Stimulated activated memory B cell treated with anti-CD40 and anti-IgM and Interleukin-4, amounts not matched to agents 10 μg/mL and 1 μg/mL and 100 μg/mL, for 72 hours (primary cell): Measurements from ENCODE around the gene BCL2A1.
"Not testable (repeated sequence)": the region's sequence is repeated elsewhere in the genome, so short reads cannot be mapped to it uniquely, and the experiment has no call there.

Experiments
- ATAC-seq: fragments of 150-1000 bp; cut with Tn5 transposase; 2 replicates; pipeline ENCODE4 v1.10.0; 2021
- H3K27ac Mint-ChIP-seq: one replicate; pipeline ENCODE4 v1.8.0; 2022; ENCODE audit warnings: mild to moderate bottlenecking, mixed read lengths
- H3K27me3 Mint-ChIP-seq: one replicate; pipeline ENCODE4 v1.8.0; 2022; ENCODE audit warnings: mixed read lengths
- H3K36me3 Mint-ChIP-seq: one replicate; pipeline ENCODE4 v1.8.0; 2022; ENCODE audit warnings: mixed read lengths
- H3K4me1 Mint-ChIP-seq: one replicate; pipeline ENCODE4 v1.8.0; 2022; ENCODE audit warnings: mixed read lengths
- H3K4me3 Mint-ChIP-seq: one replicate; pipeline ENCODE4 v1.8.0; 2022; ENCODE audit warnings: mild to moderate bottlenecking, moderate library complexity, mixed read lengths
- H3K9me3 Mint-ChIP-seq: one replicate; pipeline ENCODE4 v1.8.0; 2022; ENCODE audit warnings: mixed read lengths

Gene BCL2A1

GRCh38 chr15:79973456-79974195, 2.6 kb upstream of the BCL2A1 start:
- H3K4me1 Mint-ChIP-seq: peaks cover 62% of the 10 kb centered on the region
- no peak for ATAC-seq
- H3K9me3 Mint-ChIP-seq: peaks cover 4% of the 10 kb centered on the region
- peaks cover 13% of the 10 kb centered on the region for H3K36me3 Mint-ChIP-seq
- H3K27me3 Mint-ChIP-seq: no peaks in the 10 kb centered on the region
- no peak overlapping the region for H3K4me3 Mint-ChIP-seq
- H3K27ac Mint-ChIP-seq: peak overlapping the region; percentile 30

GRCh38 chr15:79972863-79973262, 1.9 kb upstream of the BCL2A1 start:
- H3K27me3 Mint-ChIP-seq: no peaks in the 10 kb centered on the region

DNA sequence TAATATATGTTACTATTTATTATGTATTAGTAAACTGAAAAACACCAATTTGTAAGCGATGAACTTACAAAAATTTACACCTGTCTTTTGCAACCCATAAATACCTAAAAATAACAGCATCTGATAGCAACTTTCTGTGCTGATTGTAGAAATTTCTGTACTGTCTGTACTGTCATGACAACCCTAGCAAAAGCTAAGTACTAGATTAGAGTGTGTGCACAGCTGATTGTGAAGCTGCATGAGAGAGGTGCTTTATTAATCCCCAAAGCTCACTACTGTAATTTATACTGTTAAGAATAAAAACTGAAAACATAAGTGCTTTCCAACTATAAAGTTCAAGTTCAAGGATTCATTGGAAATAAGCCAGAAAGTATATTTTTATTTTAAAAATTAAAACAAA, 815 bp downstream of the BCL2A1 start:
- Mint-ChIP-seq H3K27ac (peak overlapping the region; percentile 99), H3K27me3 (no peaks in the 10 kb centered on the region), H3K4me3 (peak overlapping the region; percentile 88), H3K4me1 (peaks cover 64% of the 10 kb centered on the region), H3K36me3 (peaks cover 19% of the 10 kb centered on the region), H3K9me3 (peaks cover 4% of the 10 kb centered on the region)
- ATAC-seq: no peak

More at GRCh38 chr15:79972863-79973262, 1.9 kb upstream of the BCL2A1 start:
- Mint-ChIP-seq H3K27ac (peak overlapping the region; percentile 30), H3K36me3 (peaks cover 13% of the 10 kb centered on the region), H3K4me1 (peaks cover 61% of the 10 kb centered on the region), H3K9me3 (peaks cover 4% of the 10 kb centered on the region), H3K4me3 (no peak overlapping the region)
- no peak for ATAC-seq

- Mint-ChIP-seq H3K27me3 (no peaks in the 10 kb centered on the region), H3K9me3 (peaks cover 4% of the 10 kb centered on the region), H3K27ac (peak overlapping the region; percentile 78), H3K4me3 (peak overlapping the region; percentile 86), H3K36me3 (peaks cover 27% of the 10 kb centered on the region), H3K4me1 (peaks cover 74% of the 10 kb centered on the region)
- ATAC-seq: no peak
Observed at GRCh38 chr15:79969146-79969545, 1.9 kb downstream of the BCL2A1 start.

DNA sequence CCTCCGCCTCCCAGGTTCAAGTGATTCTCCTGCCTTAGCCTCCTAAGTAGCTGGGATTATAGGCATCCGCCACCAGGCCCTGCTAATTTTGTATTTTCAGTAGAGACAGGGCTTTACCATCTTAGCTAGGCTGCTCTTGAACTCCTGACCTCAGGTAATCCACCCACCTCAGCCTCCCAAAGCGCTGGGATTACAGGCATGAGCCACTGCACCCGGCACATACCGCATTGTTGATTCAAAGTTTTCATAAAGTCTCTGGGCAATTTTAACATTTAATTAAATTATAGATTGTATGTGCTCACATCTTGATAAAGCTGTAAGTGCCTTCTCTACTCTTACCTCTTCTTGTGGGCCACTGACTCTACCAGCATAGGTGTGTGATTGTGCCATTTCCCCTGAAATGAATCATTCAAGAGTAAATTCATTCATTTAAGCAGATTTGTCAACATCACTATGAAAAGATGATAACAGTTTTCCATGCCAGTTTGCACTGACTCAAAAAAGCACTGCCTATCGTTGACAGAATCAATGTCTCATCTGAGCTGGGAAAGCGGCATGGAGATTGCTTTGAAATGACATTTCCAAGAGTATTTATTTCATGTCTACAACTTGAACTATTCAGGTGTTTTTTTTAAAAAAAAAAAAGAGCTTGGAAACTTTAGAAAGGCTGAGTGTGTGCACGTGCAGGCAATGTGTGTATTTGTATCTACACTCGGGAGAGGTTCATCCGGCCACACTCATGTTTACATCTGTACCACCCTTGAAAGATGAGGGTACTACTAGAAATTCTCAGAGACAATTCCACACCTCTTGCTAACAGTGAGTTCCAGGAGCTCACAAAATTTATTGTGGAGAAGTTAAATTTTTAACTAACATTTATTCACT, 3.5 kb downstream of the BCL2A1 start:
- Mint-ChIP-seq H3K9me3 (peaks cover 4% of the 10 kb centered on the region), H3K4me1 (peaks cover 62% of the 10 kb centered on the region), H3K27me3 (no peaks in the 10 kb centered on the region), H3K36me3 (peaks cover 27% of the 10 kb centered on the region), H3K27ac (peak overlapping the region; percentile 78), H3K4me3 (peak overlapping the region; percentile 86)
- no peak for ATAC-seq

DNA sequence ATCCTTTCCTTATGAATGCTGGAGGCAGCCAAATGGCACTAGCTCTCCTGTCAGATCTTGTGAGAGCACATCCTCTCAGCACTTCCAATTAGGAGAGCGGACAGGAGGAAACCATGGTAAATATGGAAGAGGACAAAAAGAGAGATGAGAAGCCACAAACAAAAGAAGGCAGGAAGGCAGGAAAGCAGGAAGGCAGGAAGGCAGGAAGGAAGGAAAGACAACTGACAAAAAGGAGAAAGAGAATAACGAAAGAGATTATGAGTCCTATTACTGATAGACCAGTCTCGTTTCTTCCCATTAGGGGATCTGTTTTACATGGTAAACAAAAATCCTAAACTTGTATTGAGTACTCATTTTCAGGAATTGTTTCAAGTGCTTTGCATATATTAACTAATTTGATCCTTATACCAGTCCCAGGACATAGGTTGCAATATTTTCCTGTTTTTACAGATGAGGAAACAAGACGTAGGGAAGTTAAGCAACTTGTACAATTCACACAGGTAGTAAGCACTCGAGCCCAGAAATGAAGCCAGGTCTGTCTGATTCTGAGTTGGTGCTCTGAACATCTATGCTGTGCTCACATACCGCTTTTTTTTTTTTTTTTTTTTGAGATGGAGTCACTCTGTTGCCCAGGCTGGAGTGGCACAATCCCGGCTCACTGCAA, 4.2 kb downstream of the BCL2A1 start:
- H3K4me1 Mint-ChIP-seq: peaks cover 63% of the 10 kb centered on the region
- H3K27ac Mint-ChIP-seq: peak overlapping the region; percentile 78
- H3K36me3 Mint-ChIP-seq: peaks cover 26% of the 10 kb centered on the region
- no peaks in the 10 kb centered on the region for H3K27me3 Mint-ChIP-seq
- peak overlapping the region; percentile 86 for H3K4me3 Mint-ChIP-seq
- H3K9me3 Mint-ChIP-seq: peaks cover 4% of the 10 kb centered on the region
- no peak for ATAC-seq

- Mint-ChIP-seq H3K27me3 (no peaks in the 10 kb centered on the region), H3K36me3 (peaks cover 22% of the 10 kb centered on the region), H3K9me3 (no peaks in the 10 kb centered on the region), H3K27ac (peak overlapping the region; percentile 78), H3K4me1 (peaks cover 56% of the 10 kb centered on the region), H3K4me3 (peak overlapping the region; percentile 86)
- peak; percentile 63 for ATAC-seq
Observed at GRCh38 chr15:79965846-79966630, 5.0 kb downstream of the BCL2A1 start.

DNA sequence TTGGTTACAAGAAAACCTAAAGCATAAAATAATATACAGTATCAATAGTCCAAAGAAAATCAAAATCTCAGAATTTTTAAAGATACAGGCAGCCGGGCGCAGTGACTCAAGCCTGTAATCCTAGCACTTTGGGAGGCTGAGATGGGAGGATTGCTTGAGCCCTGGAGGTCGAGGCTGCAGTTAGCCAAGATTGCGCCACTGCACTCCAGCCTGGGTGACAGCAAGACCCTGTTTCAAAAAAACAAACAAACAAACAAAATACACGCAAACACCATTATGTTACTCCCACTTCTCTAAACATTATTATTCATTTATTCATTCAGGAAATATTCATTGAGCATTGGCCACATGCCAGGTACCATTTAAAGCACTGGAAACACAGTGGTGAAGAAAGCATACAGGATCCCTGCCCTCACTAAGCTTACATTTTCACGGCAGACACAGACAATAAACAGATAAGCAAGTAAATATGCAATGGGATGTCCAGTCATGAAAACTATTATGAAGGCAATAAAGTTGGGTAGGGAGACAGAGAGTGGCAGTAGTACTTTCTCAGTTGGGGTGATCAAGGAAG, 6.7 kb downstream of the BCL2A1 start:
- Mint-ChIP-seq H3K36me3 (peaks cover 23% of the 10 kb centered on the region), H3K4me1 (peaks cover 56% of the 10 kb centered on the region), H3K27ac (peak overlapping the region; percentile 78), H3K9me3 (no peaks in the 10 kb centered on the region), H3K4me3 (peak overlapping the region; percentile 68), H3K27me3 (no peaks in the 10 kb centered on the region)
- no peak for ATAC-seq

- peak overlapping the region; percentile 40 for H3K4me3 Mint-ChIP-seq
- H3K27ac Mint-ChIP-seq: peak overlapping the region; percentile 89
- H3K4me1 Mint-ChIP-seq: peaks cover 51% of the 10 kb centered on the region
- not testable (repeated sequence) for ATAC-seq, H3K9me3 Mint-ChIP-seq, H3K27me3 Mint-ChIP-seq
- H3K36me3 Mint-ChIP-seq: peaks cover 23% of the 10 kb centered on the region
Observed at GRCh38 chr15:79962921-79963320, 8.1 kb downstream of the BCL2A1 start.

DNA sequence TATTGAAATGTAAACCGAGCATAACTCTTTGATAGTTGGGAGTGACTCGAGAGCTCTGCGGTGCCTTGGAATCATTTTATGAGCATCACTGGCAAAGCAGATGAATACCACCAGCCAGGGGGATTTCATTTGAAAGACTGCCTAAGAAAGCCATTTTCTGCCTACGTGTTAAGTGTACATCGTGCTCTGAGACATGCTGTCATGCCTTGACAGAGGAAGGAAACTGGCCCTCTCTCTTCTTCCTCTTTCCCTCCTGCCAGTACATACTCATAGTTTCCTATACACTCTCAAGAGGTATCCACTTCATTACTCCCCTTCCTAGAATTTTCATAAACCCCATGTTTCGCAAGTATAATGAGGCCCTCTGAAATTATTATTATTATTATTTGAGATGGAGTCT, 8.8 kb downstream of the BCL2A1 start:
- Mint-ChIP-seq H3K27me3 (no peaks in the 10 kb centered on the region), H3K27ac (peak overlapping the region; percentile 89), H3K36me3 (peaks cover 23% of the 10 kb centered on the region), H3K9me3 (no peaks in the 10 kb centered on the region), H3K4me1 (peaks cover 51% of the 10 kb centered on the region), H3K4me3 (peak overlapping the region; percentile 40)
- ATAC-seq: peak; percentile 86

GRCh38 chr15:79960502-79961212, 10.3 kb downstream of the BCL2A1 start:
- ATAC-seq: no peak
- Mint-ChIP-seq H3K27ac (peak overlapping the region; percentile 81), H3K36me3 (peaks cover 16% of the 10 kb centered on the region), H3K27me3 (no peaks in the 10 kb centered on the region), H3K9me3 (no peaks in the 10 kb centered on the region), H3K4me1 (peaks cover 50% of the 10 kb centered on the region), H3K4me3 (peak overlapping the region; percentile 10)

GRCh38 chr15:79957741-79958140, 13.3 kb downstream of the BCL2A1 start:
- no peaks in the 10 kb centered on the region for H3K9me3 Mint-ChIP-seq
- peak overlapping the region; percentile 31 for H3K27ac Mint-ChIP-seq
- no peak overlapping the region for H3K4me3 Mint-ChIP-seq
- no peak for ATAC-seq
- peaks cover 53% of the 10 kb centered on the region for H3K4me1 Mint-ChIP-seq
- H3K36me3 Mint-ChIP-seq: peaks cover 8% of the 10 kb centered on the region
- H3K27me3 Mint-ChIP-seq: no peaks in the 10 kb centered on the region

DNA sequence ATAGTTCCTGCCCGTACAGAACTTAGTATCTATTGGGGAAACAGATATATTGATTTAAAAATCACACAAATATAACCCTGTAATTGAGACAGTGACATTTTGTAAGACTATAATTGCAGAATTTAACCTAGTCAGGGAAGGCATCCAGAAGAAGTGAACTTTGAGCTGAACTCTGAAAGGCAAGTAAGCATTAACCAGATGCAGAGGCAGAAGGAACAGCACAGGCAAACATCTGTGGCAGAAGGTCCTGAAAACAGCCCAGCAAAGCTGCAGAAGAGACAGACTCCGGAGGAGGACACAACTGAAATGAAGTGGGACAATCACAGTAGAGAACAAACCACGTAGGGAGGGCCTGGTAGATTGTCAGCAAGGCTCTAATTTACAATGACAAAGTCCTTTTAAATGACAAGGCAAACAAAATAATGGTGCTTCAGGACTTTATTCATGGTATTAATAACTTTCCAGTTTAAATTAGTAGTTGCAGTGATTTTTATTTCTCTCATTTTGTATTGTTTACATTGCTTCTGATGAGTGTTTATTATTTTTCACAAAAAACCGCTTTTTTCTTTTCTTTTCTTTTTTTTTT, 14.5 kb downstream of the BCL2A1 start:
- H3K4me1 Mint-ChIP-seq: peaks cover 44% of the 10 kb centered on the region

More for the DNA sequence above, 14.5 kb downstream of the BCL2A1 start:
- Mint-ChIP-seq H3K9me3 (no peaks in the 10 kb centered on the region), H3K27me3 (no peaks in the 10 kb centered on the region), H3K27ac (peak overlapping the region; percentile 31), H3K4me3 (no peak overlapping the region), H3K36me3 (peaks cover 8% of the 10 kb centered on the region)
- no peak for ATAC-seq
